ENCODE results near the gene RYR2.

Gene RYR2

GRCh38 chr1:237244778-237245177 lies 202.8 kb downstream of the RYR2 start:
- TF ChIP-seq SP1 (IDR thresholded peaks at IDR 0.05) (no peak), ARNT (IDR thresholded peaks at IDR 0.05) (no peak), ELF4 (IDR thresholded peaks at IDR 0.05) (no peak), FOXM1 (IDR thresholded peaks at IDR 0.05; ENCODE audit: borderline replicate concordance) (no peak), TARDBP (IDR thresholded peaks at IDR 0.05) (no peak), NFRKB (IDR thresholded peaks at IDR 0.05) (no peak), CTBP1 (IDR thresholded peaks at IDR 0.05; ENCODE audit: borderline replicate concordance) (no peak)
- TF ChIP-seq, protein P1, sequence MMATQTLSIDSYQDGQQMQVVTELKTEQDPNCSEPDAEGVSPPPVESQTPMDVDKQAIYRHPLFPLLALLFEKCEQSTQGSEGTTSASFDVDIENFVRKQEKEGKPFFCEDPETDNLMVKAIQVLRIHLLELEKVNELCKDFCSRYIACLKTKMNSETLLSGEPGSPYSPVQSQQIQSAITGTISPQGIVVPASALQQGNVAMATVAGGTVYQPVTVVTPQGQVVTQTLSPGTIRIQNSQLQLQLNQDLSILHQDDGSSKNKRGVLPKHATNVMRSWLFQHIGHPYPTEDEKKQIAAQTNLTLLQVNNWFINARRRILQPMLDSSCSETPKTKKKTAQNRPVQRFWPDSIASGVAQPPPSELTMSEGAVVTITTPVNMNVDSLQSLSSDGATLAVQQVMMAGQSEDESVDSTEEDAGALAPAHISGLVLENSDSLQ (IDR thresholded peaks at IDR 0.05): no peak
- ChIA-PET CTCF (no interaction called here), POLR2A (no interaction called here)
- DNase-seq (ENCODE audit: extremely low spot score): no peak

DNA sequence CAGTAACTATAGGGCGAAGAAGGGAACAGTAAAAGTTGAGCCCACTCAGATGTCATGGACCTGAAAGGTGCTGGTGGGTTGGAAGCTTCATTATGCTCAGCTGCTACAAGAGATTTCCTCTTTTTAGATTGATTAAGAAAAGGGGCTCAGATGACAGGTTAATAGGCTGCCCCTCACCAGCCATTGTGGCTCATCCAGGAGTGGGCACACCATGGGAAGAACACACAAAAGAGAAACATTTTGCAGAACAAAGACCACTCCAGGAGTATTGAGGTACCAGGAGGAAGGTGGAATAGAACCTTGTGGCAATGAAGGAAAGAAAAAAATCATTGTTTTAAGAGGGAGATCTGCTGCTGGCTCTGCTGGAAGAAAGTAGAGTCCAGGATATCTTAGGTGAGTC lies 205.5 kb downstream of the RYR2 start:
- CTCF ChIA-PET: no interaction called here
- no peak for TF ChIP-seq FOXA1 (IDR thresholded peaks at IDR 0.05)
- no peak for TF ChIP-seq ELF4 (IDR thresholded peaks at IDR 0.05)
- TF ChIP-seq HDGF (IDR thresholded peaks at IDR 0.05; ENCODE audit: borderline replicate concordance): no peak
- TF ChIP-seq ARNT (IDR thresholded peaks at IDR 0.05): no peak
- no peak for TF ChIP-seq ZNF384 (IDR thresholded peaks at IDR 0.05)
- no peak for TF ChIP-seq TARDBP (IDR thresholded peaks at IDR 0.05)
- no peak for TF ChIP-seq CTBP1 (IDR thresholded peaks at IDR 0.05; ENCODE audit: borderline replicate concordance)
- POLR2A ChIA-PET: no interaction called here
- DNase-seq (ENCODE audit: extremely low spot score): no peak

DNA sequence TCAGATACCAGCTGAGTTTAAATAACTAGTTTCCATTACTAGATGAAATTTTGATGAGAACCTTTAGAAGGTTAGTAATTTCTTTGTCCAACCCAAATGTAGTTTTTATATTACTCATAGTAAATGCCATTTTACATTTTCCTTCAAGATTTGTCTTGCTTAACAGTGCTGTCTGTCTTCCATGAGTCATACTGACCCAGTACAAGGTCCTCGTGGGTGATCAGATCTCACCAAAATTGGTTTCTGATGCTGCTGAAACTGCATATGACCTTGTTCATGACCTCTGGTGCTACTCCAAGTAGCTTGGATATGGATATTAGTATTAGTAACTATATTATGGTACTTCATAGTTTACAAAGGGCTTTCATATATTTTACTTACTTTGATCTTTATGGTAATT lies 207.1 kb downstream of the RYR2 start:
- ChIA-PET POLR2A (no interaction called here), CTCF (no interaction called here)
- TF ChIP-seq HDGF (IDR thresholded peaks at IDR 0.05; ENCODE audit: borderline replicate concordance) (no peak), CTBP1 (IDR thresholded peaks at IDR 0.05; ENCODE audit: borderline replicate concordance) (no peak)
- TF ChIP-seq, protein P1 (IDR thresholded peaks at IDR 0.05): no peak
- no peak for DNase-seq (ENCODE audit: extremely low spot score)

GRCh38 chr1:237250055-237250454 lies 208.1 kb downstream of the RYR2 start:
- no peak for DNase-seq (ENCODE audit: extremely low spot score)
- CTCF ChIA-PET: no interaction called here
- POLR2A ChIA-PET: no interaction called here
- no peak for TF ChIP-seq ARNT (IDR thresholded peaks at IDR 0.05)
- TF ChIP-seq ZNF384 (IDR thresholded peaks at IDR 0.05): no peak
- no peak for TF ChIP-seq BHLHE40 (IDR thresholded peaks at IDR 0.05; ENCODE audit: borderline replicate concordance)
- TF ChIP-seq NFRKB (IDR thresholded peaks at IDR 0.05): no peak
- TF ChIP-seq ELF4 (IDR thresholded peaks at IDR 0.05): no peak
- TF ChIP-seq TARDBP (IDR thresholded peaks at IDR 0.05): no peak
- no peak for TF ChIP-seq L3MBTL2 (conservative IDR thresholded peaks at IDR 0.05)
- TF ChIP-seq FOXK2 (IDR thresholded peaks at IDR 0.05): no peak
- no peak for TF ChIP-seq SP1 (IDR thresholded peaks at IDR 0.05)
- TF ChIP-seq FOXM1 (IDR thresholded peaks at IDR 0.05; ENCODE audit: borderline replicate concordance): no peak
- TF ChIP-seq CTBP1 (IDR thresholded peaks at IDR 0.05; ENCODE audit: borderline replicate concordance): no peak
- no peak for TF ChIP-seq FOXA1 (IDR thresholded peaks at IDR 0.05)
- TF ChIP-seq HDGF (IDR thresholded peaks at IDR 0.05; ENCODE audit: borderline replicate concordance): no peak
- TF ChIP-seq LEF1 (IDR thresholded peaks at IDR 0.05; ENCODE audit: borderline replicate concordance): no peak
- no peak for TF ChIP-seq SUZ12 (IDR thresholded peaks at IDR 0.05)
- TF ChIP-seq, protein P1 (IDR thresholded peaks at IDR 0.05): no peak

DNA sequence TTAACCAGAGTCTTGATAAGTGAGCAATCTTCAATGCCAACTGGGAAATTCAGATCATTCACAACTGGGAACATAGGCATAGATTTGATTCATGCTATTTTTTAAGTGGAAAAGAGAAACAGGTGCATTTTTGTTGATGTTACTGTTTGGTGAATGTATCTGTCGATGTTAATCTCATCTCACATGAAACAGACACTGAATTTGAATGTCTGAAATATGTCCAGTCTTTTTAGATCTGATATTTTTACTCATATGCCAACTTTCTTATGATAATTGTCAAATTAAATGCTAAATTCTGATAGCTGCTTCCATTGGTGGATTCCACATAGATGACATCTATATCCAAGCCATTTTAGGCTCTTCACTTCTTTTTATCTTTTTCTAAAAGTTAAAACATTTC lies 213.1 kb downstream of the RYR2 start:
- POLR2A ChIA-PET: no interaction called here
- no peak for DNase-seq (ENCODE audit: extremely low spot score)
- CTCF ChIA-PET: no interaction called here
- TF ChIP-seq ZNF384 (IDR thresholded peaks at IDR 0.05): no peak
- no peak for TF ChIP-seq SUZ12 (IDR thresholded peaks at IDR 0.05)
- TF ChIP-seq FOXM1 (IDR thresholded peaks at IDR 0.05; ENCODE audit: borderline replicate concordance): no peak
- no peak for TF ChIP-seq NFRKB (IDR thresholded peaks at IDR 0.05)
- no peak for TF ChIP-seq L3MBTL2 (conservative IDR thresholded peaks at IDR 0.05)
- TF ChIP-seq FOXK2 (IDR thresholded peaks at IDR 0.05): no peak
- TF ChIP-seq ARNT (IDR thresholded peaks at IDR 0.05): no peak
- no peak for TF ChIP-seq BHLHE40 (IDR thresholded peaks at IDR 0.05; ENCODE audit: borderline replicate concordance)
- TF ChIP-seq ELF4 (IDR thresholded peaks at IDR 0.05): no peak
- TF ChIP-seq TARDBP (IDR thresholded peaks at IDR 0.05): no peak

GRCh38 chr1:237258871-237259270 lies 216.9 kb downstream of the RYR2 start:
- DNase-seq (ENCODE audit: extremely low spot score): no peak
- CTCF ChIA-PET: no interaction called here
- POLR2A ChIA-PET: no interaction called here
- TF ChIP-seq SUZ12 (IDR thresholded peaks at IDR 0.05): no peak
- TF ChIP-seq CTBP1 (IDR thresholded peaks at IDR 0.05; ENCODE audit: borderline replicate concordance): no peak
- no peak for TF ChIP-seq ELF4 (IDR thresholded peaks at IDR 0.05)
- TF ChIP-seq ARNT (IDR thresholded peaks at IDR 0.05): no peak
- TF ChIP-seq FOXK2 (IDR thresholded peaks at IDR 0.05): no peak
- TF ChIP-seq, protein P1 (IDR thresholded peaks at IDR 0.05): no peak
- no peak for TF ChIP-seq TARDBP (IDR thresholded peaks at IDR 0.05)
- TF ChIP-seq NFRKB (IDR thresholded peaks at IDR 0.05): no peak
- TF ChIP-seq FOXA1 (IDR thresholded peaks at IDR 0.05): no peak
- TF ChIP-seq LEF1 (IDR thresholded peaks at IDR 0.05; ENCODE audit: borderline replicate concordance): no peak
- no peak for TF ChIP-seq ZNF384 (IDR thresholded peaks at IDR 0.05)
- TF ChIP-seq BHLHE40 (IDR thresholded peaks at IDR 0.05; ENCODE audit: borderline replicate concordance): no peak
- no peak for TF ChIP-seq HDGF (IDR thresholded peaks at IDR 0.05; ENCODE audit: borderline replicate concordance)
- TF ChIP-seq SP1 (IDR thresholded peaks at IDR 0.05): no peak
- no peak for TF ChIP-seq L3MBTL2 (conservative IDR thresholded peaks at IDR 0.05)

Measured in HEK293T (cell line).